SK-N-SH (cell line): ENCODE measurements around the gene GAB2.

ENCODE experiments used
- CHD2 ChIP-seq: fragments of 150-350 bp; IDR thresholded peaks from 2 replicates; pipeline ENCODE4 v1.6.1; 2018; ENCODE audit warnings: low read length; ENCODE audit not compliant: partially characterized antibody
- GATA2 ChIP-seq: sonication (generic); formaldehyde crosslinking; IDR thresholded peaks from 2 replicates; pipeline ENCODE4 v1.5.0; 2020; ENCODE audit warnings: mild to moderate bottlenecking, missing genetic modification reagents
- TF ChIP-seq, protein P1 (sequence below): fragments of 200-600 bp; sonication (generic); IDR thresholded peaks from 2 replicates; pipeline ENCODE4 v1.6.1; 2017; ENCODE audit warnings: antibody characterized with exemption, mild to moderate bottlenecking, moderate library complexity

DNA sequence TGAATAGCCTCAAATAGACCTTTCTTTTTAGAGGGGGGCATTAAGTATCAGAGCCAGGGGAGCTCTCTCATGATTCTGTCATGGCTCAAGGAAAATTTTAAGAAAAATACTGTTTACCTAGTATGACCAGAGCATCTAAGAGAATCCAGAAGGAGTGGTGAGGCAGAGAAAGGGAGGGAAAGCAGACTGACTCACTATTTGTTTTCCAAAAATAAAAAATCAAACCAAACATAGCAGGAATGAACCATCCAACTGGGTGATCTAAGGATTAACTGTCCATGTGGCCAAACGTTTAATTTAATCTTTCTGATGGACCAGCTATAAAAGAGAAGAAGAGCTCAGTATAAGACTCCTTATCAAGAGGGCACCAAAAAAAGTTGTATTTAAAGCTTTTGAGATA lies 70.8 kb downstream of the GAB2 start:
- no peak for TF ChIP-seq CHD2
- TF ChIP-seq, protein P1, sequence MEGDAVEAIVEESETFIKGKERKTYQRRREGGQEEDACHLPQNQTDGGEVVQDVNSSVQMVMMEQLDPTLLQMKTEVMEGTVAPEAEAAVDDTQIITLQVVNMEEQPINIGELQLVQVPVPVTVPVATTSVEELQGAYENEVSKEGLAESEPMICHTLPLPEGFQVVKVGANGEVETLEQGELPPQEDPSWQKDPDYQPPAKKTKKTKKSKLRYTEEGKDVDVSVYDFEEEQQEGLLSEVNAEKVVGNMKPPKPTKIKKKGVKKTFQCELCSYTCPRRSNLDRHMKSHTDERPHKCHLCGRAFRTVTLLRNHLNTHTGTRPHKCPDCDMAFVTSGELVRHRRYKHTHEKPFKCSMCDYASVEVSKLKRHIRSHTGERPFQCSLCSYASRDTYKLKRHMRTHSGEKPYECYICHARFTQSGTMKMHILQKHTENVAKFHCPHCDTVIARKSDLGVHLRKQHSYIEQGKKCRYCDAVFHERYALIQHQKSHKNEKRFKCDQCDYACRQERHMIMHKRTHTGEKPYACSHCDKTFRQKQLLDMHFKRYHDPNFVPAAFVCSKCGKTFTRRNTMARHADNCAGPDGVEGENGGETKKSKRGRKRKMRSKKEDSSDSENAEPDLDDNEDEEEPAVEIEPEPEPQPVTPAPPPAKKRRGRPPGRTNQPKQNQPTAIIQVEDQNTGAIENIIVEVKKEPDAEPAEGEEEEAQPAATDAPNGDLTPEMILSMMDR, result no peak
- no peak for TF ChIP-seq GATA2 (CRISPR knock-in tag)
